Duodenal mucosa (tissue), 2 donors: ENCODE results near the gene CNN2.

Experiments used
- H3K27ac ChIP-seq: one replicate; pipeline ENCODE4 v1.7.0; 2013; ENCODE audit warnings: low read depth, low read length
- H3K27me3 ChIP-seq, 2 donors: one replicate each; pipeline ENCODE4 v1.7.0; 2013; ENCODE audit warnings: low read length in 2 of 2, control low read depth in 1 of 2; ENCODE audit not compliant: insufficient read depth in 2 of 2, control insufficient read depth in 1 of 2
- H3K36me3 ChIP-seq, 2 donors: one replicate each; pipeline ENCODE4 v1.7.0; 2013; ENCODE audit warnings: low read length in 2 of 2, control low read depth in 1 of 2; ENCODE audit not compliant: insufficient read depth in 2 of 2, control insufficient read depth in 1 of 2
- H3K4me1 ChIP-seq, 2 donors: one replicate each; pipeline ENCODE4 v1.7.0; 2013; ENCODE audit warnings: low read length in 2 of 2, control low read depth in 1 of 2; ENCODE audit not compliant: insufficient read depth in 2 of 2, control insufficient read depth in 1 of 2
- H3K4me3 ChIP-seq, 2 donors: one replicate each; pipeline ENCODE4 v1.7.0; 2013; ENCODE audit warnings: low read length in 2 of 2, low read depth in 1 of 2
- H3K9ac ChIP-seq, 2 donors: one replicate each; pipeline ENCODE4 v1.7.0; 2013; ENCODE audit warnings: low read length in 2 of 2, low read depth in 1 of 2
- H3K9me3 ChIP-seq, 2 donors: one replicate each; pipeline ENCODE4 v1.7.0; 2013; ENCODE audit warnings: low read length in 2 of 2, control low read depth in 1 of 2; ENCODE audit not compliant: control insufficient read depth in 1 of 2

Gene CNN2

DNA sequence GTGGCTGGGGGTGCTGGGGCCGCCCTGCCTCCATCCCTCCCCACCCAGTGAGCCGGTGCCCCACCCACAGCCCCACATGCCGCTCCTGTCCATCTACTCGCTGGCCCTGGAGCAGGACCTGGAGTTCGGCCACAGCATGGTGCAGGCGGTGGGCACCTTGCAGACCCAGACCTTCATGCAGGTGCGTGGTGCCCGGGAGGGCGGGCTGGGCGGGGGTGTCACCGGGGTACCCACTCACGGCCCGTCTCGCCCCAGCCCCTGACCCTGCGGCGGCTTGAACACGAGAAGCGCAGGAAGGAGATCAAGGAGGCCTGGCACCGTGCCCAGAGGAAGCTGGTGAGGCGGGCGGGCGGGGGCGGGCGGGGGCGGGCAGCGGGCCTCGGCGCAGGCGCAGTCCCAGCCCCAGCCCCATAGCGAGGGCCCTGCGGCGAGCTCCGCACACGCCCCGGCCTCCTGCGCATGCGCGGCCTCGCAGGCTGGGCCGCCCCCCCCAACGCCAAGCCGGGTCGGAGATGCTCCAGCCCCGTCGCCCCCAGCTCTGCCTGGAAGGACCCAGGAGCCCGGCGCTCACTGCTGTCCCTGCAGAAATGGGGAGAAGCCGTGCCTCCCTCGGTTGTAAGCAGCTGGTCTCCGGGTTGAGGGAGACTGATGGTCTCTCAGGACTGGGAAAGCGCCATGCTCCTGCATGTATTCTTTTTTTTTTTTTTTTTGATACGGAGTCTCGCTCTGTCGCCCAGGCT, 48.3 kb downstream of the CNN2 start:
- H3K4me3 ChIP-seq, result peak overlapping the region; percentile 50 to 57
- no peak overlapping the region for H3K9ac ChIP-seq
- peaks cover 16 to 29% of the 10 kb centered on the region in 2 donors for H3K4me1 ChIP-seq
- H3K27ac ChIP-seq, result no peak overlapping the region
- peaks cover 10 to 15% of the 10 kb centered on the region in 2 donors for H3K27me3 ChIP-seq
- peaks cover 0 to 5% of the 10 kb centered on the region in 2 donors for H3K36me3 ChIP-seq
- H3K9me3 ChIP-seq, result no peaks in the 10 kb centered on the region

DNA sequence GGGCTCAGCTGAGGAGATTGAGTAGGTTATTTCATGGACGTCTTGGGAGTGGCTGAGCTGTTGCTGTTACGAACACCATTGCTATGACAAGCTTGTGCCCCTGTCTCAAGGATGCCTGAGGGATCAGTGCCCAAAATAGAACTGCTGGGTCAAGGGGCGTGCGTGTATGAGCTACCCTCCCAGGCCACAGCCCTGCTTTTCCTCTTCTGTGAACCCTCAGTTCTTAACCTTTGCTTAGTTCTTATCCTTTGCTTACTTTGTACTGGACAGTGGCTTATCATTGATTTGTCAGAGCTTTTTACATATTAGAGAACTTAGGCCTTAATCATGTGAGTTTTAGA, 49.6 kb downstream of the CNN2 start:
- H3K36me3 ChIP-seq, result peaks cover 0 to 17% of the 10 kb centered on the region in 2 donors
- H3K27ac ChIP-seq, result no peak overlapping the region

DNA sequence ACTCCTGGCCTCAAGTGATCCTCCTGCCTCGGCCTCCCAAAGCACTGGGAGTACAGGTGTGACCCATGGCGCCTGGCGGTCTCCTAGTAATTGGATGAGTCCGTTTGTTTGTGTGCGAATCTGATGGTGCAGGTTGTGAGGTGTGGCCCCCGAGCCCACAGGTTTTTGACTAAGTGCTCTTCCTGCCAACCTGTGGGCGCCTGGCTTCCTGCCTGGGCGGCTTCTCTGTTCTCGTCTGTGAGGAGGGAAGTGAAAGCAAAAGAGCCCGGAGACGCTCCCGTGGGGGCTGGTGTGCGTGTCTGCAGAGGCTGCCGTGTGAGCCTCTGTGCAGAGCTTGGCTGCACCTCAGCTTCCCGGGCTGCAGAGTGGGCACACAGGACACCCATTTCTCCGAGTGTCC, 50.5 kb downstream of the CNN2 start:
- peaks cover 16 to 34% of the 10 kb centered on the region in 2 donors for H3K4me1 ChIP-seq
- H3K27me3 ChIP-seq, result peaks cover 5 to 9% of the 10 kb centered on the region in 2 donors
- H3K36me3 ChIP-seq, result peaks cover 0 to 17% of the 10 kb centered on the region in 2 donors
- H3K27ac ChIP-seq, result no peak overlapping the region
- no peaks in the 10 kb centered on the region for H3K9me3 ChIP-seq
- peak overlapping the region; percentile 58 to 61 for H3K4me3 ChIP-seq
- no peak overlapping the region for H3K9ac ChIP-seq

More for the DNA sequence above, 49.6 kb downstream of the CNN2 start:
- Histone ChIP-seq H3K27me3 (peaks cover 6 to 11% of the 10 kb centered on the region in 2 donors), H3K9ac (no peak overlapping the region), H3K4me1 (peaks cover 16 to 29% of the 10 kb centered on the region in 2 donors), H3K9me3 (no peaks in the 10 kb centered on the region), H3K4me3 (no peak overlapping the region)

DNA sequence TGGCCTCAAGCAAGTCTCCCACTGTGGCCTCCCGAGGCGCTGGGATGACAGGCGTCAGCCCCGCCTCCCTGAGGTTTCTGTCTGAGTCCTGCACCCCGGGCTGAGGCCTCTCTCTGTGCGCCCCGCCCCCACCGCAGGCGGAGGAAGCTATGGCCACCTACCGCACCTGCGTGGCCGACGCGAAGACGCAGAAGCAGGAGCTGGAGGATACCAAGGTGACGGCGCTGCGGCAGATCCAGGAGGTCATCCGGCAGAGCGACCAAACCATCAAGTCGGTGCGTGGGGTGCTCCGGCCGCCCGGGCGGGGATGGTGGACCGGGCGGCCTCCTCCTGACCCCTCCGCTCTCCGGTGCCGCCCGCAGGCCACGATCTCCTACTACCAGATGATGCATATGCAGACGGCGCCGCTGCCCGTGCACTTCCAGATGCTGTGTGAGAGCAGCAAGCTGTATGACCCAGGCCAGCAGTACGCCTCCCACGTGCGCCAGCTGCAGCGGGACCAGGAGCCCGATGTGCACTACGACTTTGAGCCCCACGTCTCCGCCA, 53.2 kb downstream of the CNN2 start:
- peaks cover 16 to 40% of the 10 kb centered on the region in 2 donors for H3K4me1 ChIP-seq
- H3K9me3 ChIP-seq, result no peaks in the 10 kb centered on the region
- H3K27ac ChIP-seq, result no peak overlapping the region
- no peak overlapping the region for H3K9ac ChIP-seq
- H3K36me3 ChIP-seq, result peaks cover 0 to 19% of the 10 kb centered on the region in 2 donors
- H3K4me3 ChIP-seq, result no peak overlapping the region
- H3K27me3 ChIP-seq, result no peaks in the 10 kb centered on the region

DNA sequence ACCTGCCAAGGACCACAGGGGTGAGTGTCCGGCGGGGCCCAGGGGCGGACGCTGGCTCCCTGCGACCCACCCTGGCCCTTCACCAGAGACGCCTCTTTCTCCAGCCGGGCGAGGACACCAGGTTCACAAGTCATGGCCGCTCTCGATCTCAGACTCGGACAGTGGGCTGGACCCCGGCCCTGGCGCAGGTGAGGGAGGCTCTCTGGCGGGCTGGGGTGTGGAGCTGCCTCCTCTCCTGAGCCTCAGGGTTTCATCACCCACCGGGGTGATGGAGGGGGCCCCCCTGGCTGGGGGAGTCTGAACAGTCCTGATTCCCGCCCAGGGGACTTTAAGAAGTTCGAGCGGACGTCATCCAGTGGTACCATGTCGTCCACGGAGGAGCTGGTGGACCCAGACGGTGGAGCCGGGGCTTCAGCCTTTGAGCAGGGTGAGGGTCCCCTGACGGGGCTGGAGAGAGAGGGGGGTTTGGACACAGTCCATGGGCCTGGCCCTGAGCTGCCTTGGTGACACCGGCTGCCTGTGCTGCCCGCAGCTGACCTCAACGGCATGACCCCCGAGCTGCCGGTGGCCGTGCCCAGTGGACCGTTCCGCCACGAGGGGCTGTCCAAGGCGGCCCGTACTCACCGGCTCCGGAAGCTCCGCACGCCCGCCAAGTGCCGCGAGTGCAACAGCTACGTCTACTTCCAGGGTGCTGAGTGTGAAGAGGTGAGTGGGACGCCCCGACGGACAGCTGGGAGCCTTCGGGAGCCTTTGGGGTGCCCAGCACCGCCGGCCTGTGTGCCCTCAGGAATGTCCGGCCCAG, 54.2 kb downstream of the CNN2 start:
- Histone ChIP-seq H3K4me3 (no peak overlapping the region), H3K27me3 (no peaks in the 10 kb centered on the region), H3K27ac (no peak overlapping the region), H3K9ac (no peak overlapping the region), H3K4me1 (peaks cover 13 to 33% of the 10 kb centered on the region in 2 donors), H3K9me3 (no peaks in the 10 kb centered on the region), H3K36me3 (peaks cover 0 to 25% of the 10 kb centered on the region in 2 donors)

DNA sequence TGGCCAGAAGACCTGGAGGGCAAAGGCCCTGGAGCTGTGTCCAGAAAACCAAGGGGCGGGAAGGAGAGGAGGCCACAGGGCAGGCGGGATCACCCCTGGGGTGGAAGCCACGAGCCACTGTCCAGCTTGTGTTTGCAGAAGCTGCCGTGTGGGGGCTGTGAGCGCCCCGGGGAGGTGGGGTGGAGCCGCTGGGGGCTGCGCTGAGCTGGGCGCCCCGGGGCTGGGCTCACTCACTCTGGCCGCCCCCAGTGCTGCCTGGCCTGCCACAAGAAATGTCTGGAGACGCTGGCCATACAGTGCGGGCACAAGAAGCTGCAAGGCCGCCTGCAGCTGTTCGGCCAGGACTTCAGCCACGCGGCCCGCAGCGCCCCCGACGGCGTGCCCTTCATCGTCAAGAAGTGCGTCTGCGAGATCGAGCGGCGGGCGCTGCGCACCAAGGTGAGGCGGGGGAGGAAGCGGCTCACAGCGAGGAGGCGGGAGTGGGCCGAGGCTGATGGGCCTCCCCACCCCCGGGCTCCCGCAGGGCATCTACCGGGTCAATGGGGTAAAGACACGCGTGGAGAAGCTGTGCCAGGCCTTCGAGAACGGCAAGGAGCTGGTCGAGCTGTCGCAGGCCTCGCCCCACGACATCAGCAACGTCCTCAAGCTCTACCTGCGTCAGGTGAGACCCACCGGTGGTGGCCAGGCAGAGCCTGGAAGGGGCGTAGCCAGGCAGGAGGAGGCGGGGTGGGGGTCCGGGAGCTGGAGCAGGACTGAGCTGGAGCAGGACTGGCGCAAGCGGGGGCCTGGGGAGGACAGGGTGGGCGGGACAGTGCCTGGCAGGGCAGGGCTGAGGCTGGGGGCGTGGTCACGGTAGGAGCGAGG, 55.1 kb downstream of the CNN2 start:
- peaks cover 8 to 28% of the 10 kb centered on the region in 2 donors for H3K4me1 ChIP-seq
- H3K27me3 ChIP-seq, result no peaks in the 10 kb centered on the region
- no peaks in the 10 kb centered on the region for H3K9me3 ChIP-seq
- peaks cover 0 to 33% of the 10 kb centered on the region in 2 donors for H3K36me3 ChIP-seq
- H3K27ac ChIP-seq, result peak overlapping the region; percentile 11
- H3K4me3 ChIP-seq, result peak overlapping the region; percentile 21 to 35
- H3K9ac ChIP-seq, result no peak overlapping the region

DNA sequence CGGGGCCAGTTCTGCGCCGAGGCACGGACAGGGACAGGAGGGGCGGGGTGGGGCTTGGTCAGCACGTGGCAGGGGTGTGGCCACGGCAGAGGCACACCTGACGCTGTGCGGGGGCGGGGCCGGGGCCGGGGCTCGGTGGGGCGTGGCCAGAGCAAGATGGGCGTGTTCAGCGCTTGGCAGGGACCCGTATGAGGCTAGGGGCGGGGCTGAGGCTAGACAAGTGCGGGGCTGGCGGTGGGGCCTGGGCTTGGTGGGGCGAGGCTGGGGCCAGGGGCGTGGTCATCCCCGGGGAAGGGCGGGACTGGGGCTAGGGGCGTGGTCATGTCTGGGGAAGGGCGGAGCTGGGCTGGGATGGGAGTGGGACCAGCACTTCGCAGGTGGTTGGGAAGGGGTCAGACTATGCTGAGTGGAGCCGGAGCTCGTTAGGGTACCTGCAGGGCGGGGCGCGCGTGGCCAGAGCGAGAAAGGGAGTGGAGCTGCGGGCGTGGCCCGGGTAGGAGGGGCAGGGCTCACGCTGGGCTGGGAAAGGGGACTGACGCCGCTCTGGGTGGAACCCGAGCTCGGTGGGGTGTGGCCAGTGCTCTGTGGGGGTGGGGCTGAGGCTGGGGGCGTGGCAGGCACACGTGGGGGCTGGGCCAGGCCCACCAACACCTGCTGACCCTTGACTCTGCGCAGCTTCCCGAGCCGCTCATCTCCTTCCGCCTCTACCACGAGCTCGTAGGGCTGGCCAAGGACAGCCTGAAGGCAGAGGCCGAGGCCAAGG, 55.9 kb downstream of the CNN2 start:
- H3K27ac ChIP-seq, result peak overlapping the region; percentile 81
- peak overlapping the region; percentile 59 to 70 for H3K9ac ChIP-seq

DNA sequence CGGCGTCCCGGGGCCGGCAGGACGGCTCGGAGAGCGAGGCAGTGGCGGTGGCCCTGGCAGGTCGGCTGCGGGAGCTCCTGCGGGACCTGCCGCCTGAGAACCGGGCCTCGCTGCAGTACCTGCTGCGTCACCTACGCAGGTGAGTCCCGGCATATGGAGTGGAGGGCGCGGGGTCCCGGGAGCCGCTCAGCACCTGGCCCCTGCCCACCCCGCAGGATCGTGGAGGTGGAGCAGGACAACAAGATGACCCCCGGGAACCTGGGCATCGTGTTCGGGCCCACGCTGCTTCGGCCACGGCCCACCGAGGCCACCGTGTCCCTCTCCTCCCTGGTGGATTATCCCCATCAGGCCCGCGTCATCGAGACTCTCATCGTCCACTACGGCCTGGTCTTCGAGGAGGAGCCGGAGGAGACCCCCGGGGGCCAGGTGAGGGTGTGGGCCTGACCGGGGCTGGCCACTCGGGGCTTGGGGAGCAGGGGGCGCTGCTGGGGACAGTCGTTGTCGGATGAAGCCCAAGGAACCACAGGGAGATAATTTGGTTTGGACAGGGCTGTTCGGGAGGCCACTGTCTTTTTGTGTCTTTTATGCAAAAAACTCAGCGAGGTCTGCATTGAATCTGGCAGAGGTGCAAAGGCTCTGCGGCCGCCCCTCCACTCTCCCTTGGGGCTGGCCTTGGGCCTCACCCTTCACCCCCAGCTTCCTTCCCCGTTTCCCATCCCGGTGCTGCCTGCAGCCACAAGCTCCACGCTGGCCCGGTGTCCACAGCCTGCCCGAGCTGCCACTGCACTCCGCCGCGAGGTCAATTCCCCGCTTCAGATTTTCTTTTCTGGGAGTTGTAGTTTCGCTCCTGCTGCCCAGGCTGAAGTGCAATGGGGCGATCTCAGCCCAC, 56.8 kb downstream of the CNN2 start:
- H3K36me3 ChIP-seq, result peaks cover 3 to 41% of the 10 kb centered on the region in 2 donors
- H3K9ac ChIP-seq, result peak overlapping the region; percentile 59 to 70
- no peak overlapping the region for H3K27ac ChIP-seq
- peaks cover 0 to 22% of the 10 kb centered on the region in 2 donors for H3K4me1 ChIP-seq
- no peaks in the 10 kb centered on the region for H3K9me3 ChIP-seq
- no peaks in the 10 kb centered on the region for H3K27me3 ChIP-seq
- peak overlapping the region; percentile 63 to 64 for H3K4me3 ChIP-seq

More for the DNA sequence above, 55.9 kb downstream of the CNN2 start:
- no peaks in the 10 kb centered on the region for H3K27me3 ChIP-seq
- H3K4me3 ChIP-seq, result peak overlapping the region; percentile 63 to 64
- H3K9me3 ChIP-seq, result no peaks in the 10 kb centered on the region
- H3K36me3 ChIP-seq, result peaks cover 0 to 37% of the 10 kb centered on the region in 2 donors
- peaks cover 5 to 24% of the 10 kb centered on the region in 2 donors for H3K4me1 ChIP-seq
